Endothelial cell of umbilical vein (primary cell): ENCODE data around the gene ADGRB2. TPM values are rescaled to one million over a fixed set of nuclear protein-coding genes. Genes with fewer than 3 reads are reported as not detected.

Experiments
- BruUV-seq: library from RNA; stranded (reverse); fragments of 400-500 nt; replicated peaks from 2 replicates; lab custom pipeline; 2021; lab: Mats Ljungman, UMichigan
- CTCF ChIA-PET: fragments of 300-600, 350-600 bp; sonication (Branson Sonifier 250); formaldehyde crosslinking; loops from one replicate; lab custom pipeline; 2021; ENCODE audit warnings: antibody characterized with exemption, inconsistent platforms; lab: Charles Lee
- POLR2A ChIA-PET: fragments of 300-600, 350-600 bp; sonication (Branson Sonifier 250); formaldehyde crosslinking; loops from one replicate; lab custom pipeline; 2021; ENCODE audit warnings: antibody characterized with exemption, inconsistent platforms; lab: Charles Lee
- DNase-seq: peaks from one replicate; pipeline ENCODE4 v3.0.0-alpha.2; 2011; ENCODE audit warnings: low read depth, low spot score
- FAIRE-seq: peaks from 2 replicates; lab custom pipeline; 2011; peaks lifted over from hg19 to GRCh38; lab: Jason Lieb, UNC
- H2AFZ ChIP-seq: 2 replicates; pipeline ENCODE4 v1.6.0; 2012; ENCODE audit warnings: low read depth, low read length, control low read depth, inconsistent platforms
- H3K27ac ChIP-seq: 2 replicates; pipeline ENCODE4 v1.5.1; 2011; ENCODE audit warnings: low read depth, mild to moderate bottlenecking, control low read depth, low read length, moderate library complexity; ENCODE audit not compliant: insufficient read depth
- H3K27me3 ChIP-seq, 2 experiments: 2 replicates each; pipeline versions ENCODE4 v1.6.0 to v1.6.1; 2011; ENCODE audit warnings: low read length in 2 of 2, mixed read lengths in 1 of 2; ENCODE audit not compliant: control insufficient read depth in 2 of 2, insufficient read depth in 2 of 2
- H3K36me3 ChIP-seq, 2 experiments: 2 replicates in 1 of 2; 3 replicates in 1 of 2; pipeline ENCODE4 v1.5.1; 2011; ENCODE audit warnings: low read length in 2 of 2, mild to moderate bottlenecking in 1 of 2, moderate library complexity in 1 of 2; ENCODE audit not compliant: control insufficient read depth in 2 of 2, insufficient read depth in 2 of 2; ENCODE audit errors: extremely low read depth in 1 of 2
- H3K4me1 ChIP-seq: 3 replicates; pipeline ENCODE4 v1.5.1; 2011; ENCODE audit warnings: mild to moderate bottlenecking, low read length; ENCODE audit not compliant: control insufficient read depth, insufficient read depth; ENCODE audit errors: extremely low read depth
- H3K4me2 ChIP-seq: 2 replicates; pipeline ENCODE4 v1.6.1; 2011; ENCODE audit warnings: low read length, control low read depth, mixed read lengths; ENCODE audit not compliant: insufficient read depth
- H3K4me3 ChIP-seq, 3 experiments: fragments of 200-600 bp in 1 of 3; sonication (generic), shearing (Covaris generic) in 1 of 3; replicated peaks in 1 of 3; 2 replicates each; pipeline ENCODE4 v1.5.1; 2011 to 2016; ENCODE audit warnings: control low read depth in 3 of 3, low read length in 3 of 3, mild to moderate bottlenecking in 2 of 3, inconsistent platforms in 1 of 3, low read depth in 1 of 3, moderate library complexity in 1 of 3; ENCODE audit not compliant: insufficient read depth in 1 of 3
- H3K79me2 ChIP-seq: 2 replicates; pipeline ENCODE4 v1.6.0; 2012; ENCODE audit warnings: low read length, inconsistent platforms; ENCODE audit not compliant: control insufficient read depth, insufficient read depth
- H3K9ac ChIP-seq: replicated peaks from 2 replicates; pipeline ENCODE3; 2011; ENCODE audit warnings: low read length, control low read depth; ENCODE audit not compliant: insufficient read depth; ENCODE audit errors: extremely low read depth
- H3K9me1 ChIP-seq: replicated peaks from 3 replicates; pipeline ENCODE4 v1.6.0; 2011; ENCODE audit warnings: mild to moderate bottlenecking, low read length; ENCODE audit not compliant: control insufficient read depth, insufficient read depth; ENCODE audit errors: extremely low read depth
- H3K9me3 ChIP-seq: replicated peaks from 2 replicates; pipeline ENCODE4 v1.5.1; 2012; ENCODE audit warnings: low read length, inconsistent platforms; ENCODE audit not compliant: control insufficient read depth, insufficient read depth
- H4K20me1 ChIP-seq: replicated peaks from 2 replicates; pipeline ENCODE3; 2011; ENCODE audit warnings: mild to moderate bottlenecking, low read length; ENCODE audit not compliant: control insufficient read depth, insufficient read depth; ENCODE audit errors: extremely low read depth
- EZH2 ChIP-seq: IDR thresholded peaks from 2 replicates; pipeline ENCODE4 v1.6.1; 2012; ENCODE audit warnings: borderline replicate concordance, low read depth, mild to moderate bottlenecking, moderate library complexity, low read length, inconsistent platforms; ENCODE audit not compliant: severe bottlenecking
- FOS ChIP-seq: IDR thresholded peaks from 2 replicates; pipeline ENCODE4 v1.6.1; 2011; ENCODE audit warnings: mild to moderate bottlenecking, low read length, moderate library complexity, borderline replicate concordance; ENCODE audit not compliant: insufficient read depth
- GATA2 ChIP-seq: IDR thresholded peaks from 2 replicates; pipeline ENCODE4 v1.7.0; 2011; ENCODE audit warnings: low read depth, mild to moderate bottlenecking, moderate library complexity, mixed read lengths, low read length; ENCODE audit not compliant: insufficient read length, insufficient read depth
- JUN ChIP-seq: IDR thresholded peaks from 2 replicates; pipeline ENCODE4 v1.6.1; 2011; ENCODE audit warnings: borderline replicate concordance, low read depth; ENCODE audit not compliant: insufficient read length, insufficient read depth
- MYC ChIP-seq: IDR thresholded peaks from one replicate; pipeline ENCODE4 v1.6.1; 2011; ENCODE audit warnings: mild to moderate bottlenecking, low read depth, low read length
- POLR2A ChIP-seq: IDR thresholded peaks from 2 replicates; pipeline ENCODE4 v1.6.1; 2012; ENCODE audit warnings: low read depth, mild to moderate bottlenecking, control low read depth, low read length
- POLR2AphosphoS5 ChIP-seq: IDR thresholded peaks from 2 replicates; pipeline ENCODE4 v1.6.1; 2012; ENCODE audit warnings: low read depth, mild to moderate bottlenecking, control low read depth, low read length, moderate library complexity; ENCODE audit not compliant: insufficient read depth
- dilution Hi-C: fragments of 300-500 bp; cut with MboI; formaldehyde crosslinking; loops from one replicate; pipeline ENCODE4 v1.15.0; 2019; ENCODE audit warnings: low sequenced_read_pairs; ENCODE audit not compliant: extremely low pct_ligation_motif_present
- intact Hi-C: fragments of 100-400 bp; cut with micrococcal nuclease; formaldehyde crosslinking; loops from one replicate; pipeline ENCODE4 v1.10.0; 2022
- polyA plus RNA-seq, 4 experiments: library from polyadenylated mRNA; depleted of rRNA in 3 of 4; stranded (reverse) in 3 of 4; unstranded in 1 of 4; fragments of >200 nt; gene quantifications; 2 replicates each; pipeline versions ENCODE4 v1.2.1 to v1.2.3, GENCODE V29; 2011 to 2012; ENCODE audit warnings: missing spikeins in 1 of 4
- total RNA-seq: library from RNA; stranded (reverse); gene quantifications from 2 replicates; pipeline ENCODE4 v1.2.3, GENCODE V29; 2021
- TF ChIP-seq, protein P1 (sequence below), 2 donors: IDR thresholded peaks; 1 replicate in 1 of 2; 2 replicates in 1 of 2; pipeline ENCODE4 v1.5.1; 2011; ENCODE audit warnings: low read length in 2 of 2, mild to moderate bottlenecking in 2 of 2, moderate library complexity in 2 of 2, control low read depth in 1 of 2, inconsistent platforms in 1 of 2, low read depth in 1 of 2; ENCODE audit not compliant: insufficient read depth in 1 of 2; ENCODE audit errors: extremely low read depth in 1 of 2
- TF ChIP-seq, protein P2 (sequence below): IDR thresholded peaks from 2 replicates; pipeline ENCODE4 v1.6.1; 2011; ENCODE audit not compliant: insufficient read depth, insufficient read length

ADGRB2 gene
- total and polyA plus RNA-seq, 2 donors (not counting 3 experiments of a cell fraction or from before 2014, with no cell fraction given): 1.3 to 1.5 TPM

DNA sequence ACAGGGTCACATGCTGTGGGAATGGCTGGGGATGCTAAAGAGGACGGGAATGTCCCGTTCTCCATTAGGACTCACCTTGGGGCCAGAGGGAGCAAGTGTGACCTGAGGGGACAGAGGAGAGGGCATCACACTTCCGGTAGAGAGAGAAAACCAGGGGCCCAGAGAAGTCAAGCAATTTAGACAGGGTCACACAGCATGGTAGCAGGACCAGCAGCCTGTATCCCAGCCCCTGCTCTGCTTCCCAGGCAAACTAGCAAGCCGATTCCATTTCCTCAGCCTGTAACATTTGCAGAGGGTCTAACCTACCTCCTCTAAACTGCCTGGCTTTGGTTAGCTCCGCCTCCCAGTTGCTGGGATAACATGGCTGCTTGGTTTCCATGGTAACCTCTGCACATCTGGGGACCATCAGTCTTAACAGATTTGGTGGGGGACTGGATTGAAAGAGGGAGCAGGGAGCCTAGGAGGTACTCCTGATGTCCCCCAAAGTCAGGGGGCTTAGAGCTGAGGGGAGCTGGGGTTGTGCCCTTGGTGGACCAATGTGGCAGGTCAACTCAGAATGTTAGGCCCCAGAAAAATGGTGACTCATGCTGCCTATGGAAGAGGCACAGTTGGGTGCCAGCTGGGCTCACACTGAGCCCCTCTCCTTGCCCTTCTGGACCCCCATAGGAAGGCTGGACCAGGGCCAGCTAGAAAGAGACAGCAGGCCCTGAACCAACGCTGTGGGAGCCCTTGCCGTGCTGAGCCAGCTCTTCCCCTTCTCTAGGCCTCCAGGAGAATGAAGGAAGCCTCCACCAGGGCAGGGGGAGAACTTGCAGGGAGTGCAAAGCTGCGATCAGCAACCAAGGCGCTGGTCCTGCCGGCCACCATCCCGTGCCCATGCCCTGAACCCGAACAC, 69.8 kb downstream of the ADGRB2 start:
- CTCF ChIA-PET: interaction anchor here (2.6 kb wide), 1 partner anchor 21 kb away, joined by 9 read pairs; no protein-coding TSS in a partner anchor
- POLR2A ChIA-PET: no interaction called here
- H2AFZ ChIP-seq: no peak overlapping the region
- H3K9me3 ChIP-seq: no peaks in the 10 kb centered on the region
- no peak overlapping the region for H3K4me3 ChIP-seq
- no TSS peak for BruUV-seq
- no peaks in the 10 kb centered on the region for H4K20me1 ChIP-seq
- intact Hi-C loops (no loop called here), dilution Hi-C loops (no loop called here)
- H3K4me2 ChIP-seq: no peak overlapping the region
- TF ChIP-seq EZH2: no peak
- no peak for TF ChIP-seq POLR2A
- no peak for TF ChIP-seq POLR2AphosphoS5
- no peak for TF ChIP-seq GATA2
- TF ChIP-seq, protein P1, sequence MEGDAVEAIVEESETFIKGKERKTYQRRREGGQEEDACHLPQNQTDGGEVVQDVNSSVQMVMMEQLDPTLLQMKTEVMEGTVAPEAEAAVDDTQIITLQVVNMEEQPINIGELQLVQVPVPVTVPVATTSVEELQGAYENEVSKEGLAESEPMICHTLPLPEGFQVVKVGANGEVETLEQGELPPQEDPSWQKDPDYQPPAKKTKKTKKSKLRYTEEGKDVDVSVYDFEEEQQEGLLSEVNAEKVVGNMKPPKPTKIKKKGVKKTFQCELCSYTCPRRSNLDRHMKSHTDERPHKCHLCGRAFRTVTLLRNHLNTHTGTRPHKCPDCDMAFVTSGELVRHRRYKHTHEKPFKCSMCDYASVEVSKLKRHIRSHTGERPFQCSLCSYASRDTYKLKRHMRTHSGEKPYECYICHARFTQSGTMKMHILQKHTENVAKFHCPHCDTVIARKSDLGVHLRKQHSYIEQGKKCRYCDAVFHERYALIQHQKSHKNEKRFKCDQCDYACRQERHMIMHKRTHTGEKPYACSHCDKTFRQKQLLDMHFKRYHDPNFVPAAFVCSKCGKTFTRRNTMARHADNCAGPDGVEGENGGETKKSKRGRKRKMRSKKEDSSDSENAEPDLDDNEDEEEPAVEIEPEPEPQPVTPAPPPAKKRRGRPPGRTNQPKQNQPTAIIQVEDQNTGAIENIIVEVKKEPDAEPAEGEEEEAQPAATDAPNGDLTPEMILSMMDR (IDR thresholded peaks at IDR 0.05; ENCODE audit: extremely low read depth in 1 of 2, insufficient read depth in 1 of 2, low read depth in 1 of 2, low read length in 2 of 2): no peak
- TF ChIP-seq MYC: no peak
- TF ChIP-seq JUN: no peak
- no peak for TF ChIP-seq FOS
- TF ChIP-seq, protein P2, sequence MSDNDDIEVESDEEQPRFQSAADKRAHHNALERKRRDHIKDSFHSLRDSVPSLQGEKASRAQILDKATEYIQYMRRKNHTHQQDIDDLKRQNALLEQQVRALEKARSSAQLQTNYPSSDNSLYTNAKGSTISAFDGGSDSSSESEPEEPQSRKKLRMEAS: no peak
- no peaks in the 10 kb centered on the region for H3K9me1 ChIP-seq
- no peaks in the 10 kb centered on the region for H3K36me3 ChIP-seq
- FAIRE-seq (no peak), DNase-seq (no peak)
- no peaks in the 10 kb centered on the region for H3K27me3 ChIP-seq
- H3K79me2 ChIP-seq: no peaks in the 10 kb centered on the region
- H3K9ac ChIP-seq: no peak overlapping the region
- H3K4me1 ChIP-seq: peaks cover 12% of the 10 kb centered on the region
- no peak overlapping the region for H3K27ac ChIP-seq
